WERI-Rb-1 (cell line): ENCODE results near the gene MLLT6.

Experiments used
- DNase-seq: peaks from one replicate; pipeline ENCODE4 v3.0.0-alpha.2; 2020
- H3K27ac ChIP-seq: fragments of 250-450 bp; sonication (Bioruptor Pico); 2 replicates; pipeline ENCODE4 v1.5.1; 2020; ENCODE audit warnings: mild to moderate bottlenecking, moderate library complexity
- H3K27me3 ChIP-seq: fragments of 250-450 bp; sonication (Bioruptor Pico); 2 replicates; pipeline ENCODE4 v1.5.1; 2021; ENCODE audit warnings: mild to moderate bottlenecking, low read depth, moderate library complexity; ENCODE audit not compliant: insufficient read depth, severe bottlenecking
- H3K36me3 ChIP-seq: fragments of 250-450 bp; sonication (Bioruptor Pico); 2 replicates; pipeline ENCODE4 v1.5.1; 2020; ENCODE audit warnings: mild to moderate bottlenecking, moderate library complexity
- H3K4me3 ChIP-seq: 2 replicates; pipeline ENCODE4 v1.5.1; 2011; ENCODE audit warnings: low read depth, mild to moderate bottlenecking, control low read depth, low read length
- H3K9me3 ChIP-seq: fragments of 250-450 bp; sonication (Bioruptor Pico); 2 replicates; pipeline ENCODE4 v1.5.1; 2021; ENCODE audit warnings: mild to moderate bottlenecking, moderate library complexity; ENCODE audit not compliant: severe bottlenecking
- CTCF ChIP-seq: IDR thresholded peaks from 2 replicates; pipeline ENCODE4 v1.5.1; 2011; ENCODE audit warnings: low read depth, mild to moderate bottlenecking, control low read depth, inconsistent platforms, low read length

Gene MLLT6

GRCh38 chr17:38727736-38728135 lies 22.7 kb downstream of the MLLT6 start:
- H3K36me3 ChIP-seq: peaks cover 41% of the 10 kb centered on the region
- no peak for TF ChIP-seq CTCF
- no peaks in the 10 kb centered on the region for H3K9me3 ChIP-seq
- H3K27me3 ChIP-seq: no peaks in the 10 kb centered on the region
- no peak overlapping the region for H3K4me3 ChIP-seq
- no peak for DNase-seq
- no peak overlapping the region for H3K27ac ChIP-seq

- H3K27ac ChIP-seq: no peak overlapping the region
- DNase-seq: no peak
- TF ChIP-seq CTCF: no peak
These were observed 23.3 kb downstream of the MLLT6 start for GRCh38 chr17:38728290-38728831.

GRCh38 chr17:38729368-38729885 lies 24.4 kb downstream of the MLLT6 start:
- Histone ChIP-seq H3K27ac (peak overlapping the region; percentile 71), H3K9me3 (no peaks in the 10 kb centered on the region), H3K36me3 (peaks cover 35% of the 10 kb centered on the region), H3K27me3 (no peaks in the 10 kb centered on the region), H3K4me3 (peak overlapping the region; percentile 65)
- no peak for TF ChIP-seq CTCF
- no peak for DNase-seq

More at GRCh38 chr17:38728290-38728831, 23.3 kb downstream of the MLLT6 start:
- Histone ChIP-seq H3K27me3 (no peaks in the 10 kb centered on the region), H3K4me3 (no peak overlapping the region), H3K36me3 (peaks cover 40% of the 10 kb centered on the region), H3K9me3 (no peaks in the 10 kb centered on the region)

GRCh38 chr17:38729886-38730525 lies 24.9 kb downstream of the MLLT6 start, which contains the start of gene CISD3:
CISD3 (plus strand) TSS chr17:38730341; CDS start chr17:38730359, 18 bp downstream.
- Histone ChIP-seq H3K9me3 (no peaks in the 10 kb centered on the region), H3K4me3 (peak within 1 kb of the TSS; percentile 65)

GRCh38 chr17:38730526-38731379 lies 25.7 kb downstream of the MLLT6 start:
- Histone ChIP-seq H3K27ac (peak overlapping the region; percentile 71), H3K4me3 (peak overlapping the region; percentile 61), H3K9me3 (no peaks in the 10 kb centered on the region), H3K36me3 (peaks cover 36% of the 10 kb centered on the region), H3K27me3 (no peaks in the 10 kb centered on the region)
- DNase-seq: peak; percentile 29
- no peak for TF ChIP-seq CTCF

More at GRCh38 chr17:38729886-38730525, 24.9 kb downstream of the MLLT6 start, which contains the start of gene CISD3:
- Histone ChIP-seq H3K36me3 (peaks cover 35% of the 10 kb centered on the region), H3K27ac (peak within 1 kb of the TSS; percentile 71), H3K27me3 (no peaks in the 10 kb centered on the region)
- DNase-seq: peak; percentile 80
- peak; percentile 58 for TF ChIP-seq CTCF
